CD14-positive monocyte (primary cell): Measurements from ENCODE around the gene GLB1L2. TPM values are rescaled to one million over a fixed set of nuclear protein-coding genes. Genes with fewer than 3 reads are reported as not detected.

Experiments
- DNase-seq, 3 donors: peaks; one replicate each; pipeline ENCODE4 v3.0.0-alpha.2; 2011 to 2022
- H2AFZ ChIP-seq: 2 replicates; pipeline ENCODE4 v1.6.0; 2012; ENCODE audit warnings: mild to moderate bottlenecking, low read depth, low read length, inconsistent platforms; ENCODE audit not compliant: insufficient read depth, poor library complexity, severe bottlenecking
- H3K27ac ChIP-seq, 2 donors: 1 replicate in 1 of 2; 2 replicates in 1 of 2; pipeline ENCODE4 v1.5.1; 2012 to 2013; ENCODE audit warnings: low read length in 2 of 2, control low read depth in 1 of 2, inconsistent platforms in 1 of 2, low read depth in 1 of 2, mild to moderate bottlenecking in 1 of 2
- H3K27me3 ChIP-seq, 2 donors: one replicate each; pipeline versions ENCODE4 v1.6.0 to v1.6.1; 2011 to 2013; ENCODE audit warnings: low read length in 2 of 2; ENCODE audit not compliant: control insufficient read depth in 2 of 2, insufficient read depth in 2 of 2
- H3K36me3 ChIP-seq, 2 donors: replicated peaks in 1 of 2; 1 replicate in 1 of 2; 2 replicates in 1 of 2; pipeline versions ENCODE4 v1.5.1 to v1.6.1; 2012 to 2013; ENCODE audit warnings: low read length in 2 of 2, control low read depth in 1 of 2, inconsistent platforms in 1 of 2, mild to moderate bottlenecking in 1 of 2; ENCODE audit not compliant: insufficient read depth in 2 of 2, control insufficient read depth in 1 of 2
- H3K4me1 ChIP-seq, 2 donors: 1 replicate in 1 of 2; 2 replicates in 1 of 2; pipeline versions ENCODE4 v1.5.1 to v1.6.1; 2012 to 2013; ENCODE audit warnings: low read length in 2 of 2, control low read depth in 1 of 2, inconsistent platforms in 1 of 2, mild to moderate bottlenecking in 1 of 2, moderate library complexity in 1 of 2; ENCODE audit not compliant: insufficient read depth in 2 of 2, control insufficient read depth in 1 of 2
- H3K4me2 ChIP-seq: replicated peaks from 2 replicates; pipeline ENCODE3; 2012; ENCODE audit warnings: low read length, moderate library complexity, mild to moderate bottlenecking; ENCODE audit not compliant: poor library complexity, severe bottlenecking; ENCODE audit errors: extremely low read depth
- H3K4me3 ChIP-seq, 3 experiments: fragments of 200-600 bp in 1 of 3; sonication (generic) in 1 of 3; replicated peaks in 1 of 3; 1 replicate in 2 of 3; 2 replicates in 1 of 3; pipeline ENCODE4 v1.5.1; 2011 to 2013; ENCODE audit warnings: low read length in 3 of 3, mild to moderate bottlenecking in 3 of 3, control low read depth in 2 of 3, low read depth in 2 of 3, inconsistent platforms in 1 of 3, moderate library complexity in 1 of 3
- H3K79me2 ChIP-seq: 2 replicates; pipeline ENCODE4 v1.6.0; 2012; ENCODE audit warnings: mild to moderate bottlenecking, control low read depth, inconsistent platforms, low read length, moderate library complexity; ENCODE audit not compliant: insufficient read depth
- H3K9ac ChIP-seq: 2 replicates; pipeline ENCODE4 v1.6.0; 2017; ENCODE audit warnings: low read length, mild to moderate bottlenecking; ENCODE audit not compliant: insufficient read depth, poor library complexity, severe bottlenecking
- H3K9me3 ChIP-seq, 2 donors: replicated peaks in 1 of 2; 1 replicate in 1 of 2; 2 replicates in 1 of 2; pipeline versions ENCODE4 v1.5.1 to v1.6.1; 2012 to 2013; ENCODE audit warnings: low read length in 2 of 2, control low read depth in 1 of 2; ENCODE audit not compliant: control insufficient read depth in 1 of 2, insufficient read depth in 1 of 2
- H4K20me1 ChIP-seq: 2 replicates; pipeline ENCODE4 v1.6.0; 2012; ENCODE audit warnings: mild to moderate bottlenecking, low read length, control low read depth, moderate library complexity; ENCODE audit not compliant: insufficient read depth
- H3K27ac Mint-ChIP-seq, 7 donors: one replicate each; pipeline ENCODE4 v1.8.0; 2020; ENCODE audit warnings: mild to moderate bottlenecking in 7 of 7, mixed read lengths in 7 of 7, moderate library complexity in 6 of 7, inconsistent platforms in 2 of 7
- H3K27me3 Mint-ChIP-seq, 3 donors: one replicate each; pipeline ENCODE4 v1.8.0; 2021 to 2022; ENCODE audit warnings: low read depth in 3 of 3, mild to moderate bottlenecking in 3 of 3, mixed read lengths in 3 of 3, moderate library complexity in 3 of 3, inconsistent platforms in 1 of 3
- H3K36me3 Mint-ChIP-seq, 2 donors: one replicate each; pipeline ENCODE4 v1.8.0; 2020; ENCODE audit warnings: mixed read lengths in 2 of 2, inconsistent platforms in 1 of 2, mild to moderate bottlenecking in 1 of 2
- H3K4me1 Mint-ChIP-seq: one replicate; pipeline ENCODE4 v1.8.0; 2020; ENCODE audit warnings: mild to moderate bottlenecking, mixed read lengths
- H3K4me3 Mint-ChIP-seq, 2 donors: one replicate each; pipeline ENCODE4 v1.8.0; 2020; ENCODE audit warnings: mild to moderate bottlenecking in 2 of 2, mixed read lengths in 2 of 2, moderate library complexity in 1 of 2
- H3K9me3 Mint-ChIP-seq, 7 donors: one replicate each; pipeline ENCODE4 v1.8.0; 2020 to 2022; ENCODE audit warnings: mixed read lengths in 7 of 7, mild to moderate bottlenecking in 6 of 7, moderate library complexity in 6 of 7, inconsistent platforms in 2 of 7
- WGBS: methylation state at CpG from one replicate; pipeline ENCODE4 v1.1.5; 2013; ENCODE audit warnings: missing lambda C conversion rate; ENCODE audit not compliant: insufficient coverage; 5-methylcytosine and 5-hydroxymethylcytosine counted together
- intact Hi-C, 2 donors: fragments of 100-400 bp; cut with micrococcal nuclease; formaldehyde crosslinking; loops; one replicate each; pipeline versions ENCODE4 v1.15.0 to v1.15.1; 2023
- polyA plus RNA-seq, 3 donors: library from polyadenylated mRNA; depleted of rRNA in 1 of 3; unstranded in 2 of 3; stranded (reverse) in 1 of 3; fragments of 300-500 nt in 2 of 3; fragments of >200 nt in 1 of 3; fragmentation: Illumina TruSeq in 2 of 3; gene quantifications; 1 replicate in 2 of 3; 2 replicates in 1 of 3; pipeline ENCODE4 v1.2.3, GENCODE V29; 2012 to 2021
- TF ChIP-seq, protein P1 (sequence below): fragments of 200-600 bp; IDR thresholded peaks from one replicate; pipeline ENCODE4 v1.8.0; 2022; ENCODE audit warnings: antibody characterized with exemption, mild to moderate bottlenecking

GLB1L2 gene
- polyA plus RNA-seq, 3 donors = not detected

DNA sequence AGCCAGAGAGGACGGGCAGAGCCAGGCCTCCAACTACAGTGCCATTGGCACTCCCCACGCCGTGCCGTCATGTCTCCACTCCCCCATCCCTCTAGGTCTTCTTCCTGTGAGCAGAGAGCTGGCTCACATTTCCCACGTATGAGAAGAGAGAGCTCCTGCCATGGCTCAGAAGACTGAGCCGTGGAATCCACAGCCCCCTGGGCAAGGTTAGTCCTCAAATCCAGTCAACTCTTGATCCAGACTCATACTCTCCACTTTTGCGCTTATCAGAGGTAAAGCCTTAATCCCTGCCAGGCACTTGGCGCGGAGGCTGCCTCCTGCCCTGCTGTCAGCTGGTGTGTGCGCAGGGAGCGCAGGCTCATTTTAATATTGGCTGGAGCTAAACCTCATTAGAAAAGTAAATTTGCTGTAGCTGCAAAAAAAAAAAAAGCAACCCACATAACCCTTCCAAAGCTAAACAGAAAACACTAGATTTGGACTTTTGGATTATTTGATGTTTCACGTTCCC is 75.6 kb downstream of the GLB1L2 start:
- H3K27me3 Mint-ChIP-seq = peaks cover 23 to 31% (median 23%) of the 10 kb centered on the region in 3 donors
- 85% methylated on average over 8 of the region's 12 CpGs for WGBS
- no peak overlapping the region for H3K27ac Mint-ChIP-seq
- DNase-seq = no peak
- intact Hi-C loops = no loop called here
- TF ChIP-seq, protein P1, sequence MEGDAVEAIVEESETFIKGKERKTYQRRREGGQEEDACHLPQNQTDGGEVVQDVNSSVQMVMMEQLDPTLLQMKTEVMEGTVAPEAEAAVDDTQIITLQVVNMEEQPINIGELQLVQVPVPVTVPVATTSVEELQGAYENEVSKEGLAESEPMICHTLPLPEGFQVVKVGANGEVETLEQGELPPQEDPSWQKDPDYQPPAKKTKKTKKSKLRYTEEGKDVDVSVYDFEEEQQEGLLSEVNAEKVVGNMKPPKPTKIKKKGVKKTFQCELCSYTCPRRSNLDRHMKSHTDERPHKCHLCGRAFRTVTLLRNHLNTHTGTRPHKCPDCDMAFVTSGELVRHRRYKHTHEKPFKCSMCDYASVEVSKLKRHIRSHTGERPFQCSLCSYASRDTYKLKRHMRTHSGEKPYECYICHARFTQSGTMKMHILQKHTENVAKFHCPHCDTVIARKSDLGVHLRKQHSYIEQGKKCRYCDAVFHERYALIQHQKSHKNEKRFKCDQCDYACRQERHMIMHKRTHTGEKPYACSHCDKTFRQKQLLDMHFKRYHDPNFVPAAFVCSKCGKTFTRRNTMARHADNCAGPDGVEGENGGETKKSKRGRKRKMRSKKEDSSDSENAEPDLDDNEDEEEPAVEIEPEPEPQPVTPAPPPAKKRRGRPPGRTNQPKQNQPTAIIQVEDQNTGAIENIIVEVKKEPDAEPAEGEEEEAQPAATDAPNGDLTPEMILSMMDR = no peak
- H3K9ac ChIP-seq = no peak overlapping the region
- no peaks in the 10 kb centered on the region for H3K36me3 ChIP-seq
- no peaks in the 10 kb centered on the region for H3K9me3 ChIP-seq
- no peak overlapping the region for H3K27ac ChIP-seq
- H3K4me1 Mint-ChIP-seq = peaks cover 2% of the 10 kb centered on the region
- no peaks in the 10 kb centered on the region for H4K20me1 ChIP-seq
- no peaks in the 10 kb centered on the region for H3K79me2 ChIP-seq
- no peaks in the 10 kb centered on the region for H3K4me1 ChIP-seq
- H3K4me3 Mint-ChIP-seq = no peak overlapping the region
- no peak overlapping the region for H2AFZ ChIP-seq
- H3K4me3 ChIP-seq = no peak overlapping the region
- H3K27me3 ChIP-seq = peaks cover 11 to 21% of the 10 kb centered on the region in 2 donors
- H3K36me3 Mint-ChIP-seq = no peaks in the 10 kb centered on the region
- H3K4me2 ChIP-seq = no peak overlapping the region
- peaks cover 0 to 6% (median 0%) of the 10 kb centered on the region in 7 donors for H3K9me3 Mint-ChIP-seq

DNA sequence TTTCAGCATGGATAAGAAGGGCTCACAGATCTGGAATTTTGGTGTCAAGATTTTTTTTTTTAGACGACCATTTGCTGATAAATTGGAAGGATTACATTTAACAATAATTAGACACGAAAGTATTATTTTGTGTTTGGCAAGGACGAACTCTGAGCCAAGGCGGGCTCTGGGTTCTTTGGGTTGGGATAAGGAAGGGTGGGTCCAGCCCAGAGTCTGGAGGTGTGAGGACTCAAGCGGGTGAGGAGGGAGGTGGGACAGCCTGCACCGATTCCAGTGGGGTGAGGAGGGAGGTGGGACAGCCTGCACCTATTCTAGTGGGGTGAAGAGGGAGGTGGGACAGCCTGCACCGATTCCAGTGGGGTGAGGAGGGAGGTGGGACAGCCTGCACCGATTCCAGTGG is 76.1 kb downstream of the GLB1L2 start:
- Histone ChIP-seq H3K9me3 (no peaks in the 10 kb centered on the region), H3K4me2 (no peak overlapping the region), H3K9ac (no peak overlapping the region), H3K4me1 (no peaks in the 10 kb centered on the region), H3K4me3 (no peak overlapping the region), H3K79me2 (no peaks in the 10 kb centered on the region), H3K27me3 (peaks cover 16 to 26% of the 10 kb centered on the region in 2 donors), H3K27ac (no peak overlapping the region), H4K20me1 (no peaks in the 10 kb centered on the region), H2AFZ (no peak overlapping the region), H3K36me3 (no peaks in the 10 kb centered on the region)
- 82% methylated on average over 2 of the region's 8 CpGs for WGBS
- intact Hi-C loops = no loop called here
- Mint-ChIP-seq H3K36me3 (no peaks in the 10 kb centered on the region), H3K9me3 (peaks cover 0 to 8% (median 0%) of the 10 kb centered on the region in 7 donors), H3K27ac (no peak overlapping the region), H3K4me1 (peaks cover 2% of the 10 kb centered on the region), H3K27me3 (peaks cover 25 to 33% (median 29%) of the 10 kb centered on the region in 3 donors), H3K4me3 (no peak overlapping the region)
- DNase-seq = no peak
- TF ChIP-seq, protein P1 = no peak
